HG02885 (cell line): ENCODE data around the gene PRPF31.

Source experiments
- ATAC-seq: cut with Tn5 transposase; IDR thresholded peaks from one replicate; pipeline ENCODE4 v1.9.1; 2021; ENCODE audit warnings: mild to moderate bottlenecking; ENCODE audit not compliant: unreplicated experiment, poor library complexity

The PRPF31 gene

DNA sequence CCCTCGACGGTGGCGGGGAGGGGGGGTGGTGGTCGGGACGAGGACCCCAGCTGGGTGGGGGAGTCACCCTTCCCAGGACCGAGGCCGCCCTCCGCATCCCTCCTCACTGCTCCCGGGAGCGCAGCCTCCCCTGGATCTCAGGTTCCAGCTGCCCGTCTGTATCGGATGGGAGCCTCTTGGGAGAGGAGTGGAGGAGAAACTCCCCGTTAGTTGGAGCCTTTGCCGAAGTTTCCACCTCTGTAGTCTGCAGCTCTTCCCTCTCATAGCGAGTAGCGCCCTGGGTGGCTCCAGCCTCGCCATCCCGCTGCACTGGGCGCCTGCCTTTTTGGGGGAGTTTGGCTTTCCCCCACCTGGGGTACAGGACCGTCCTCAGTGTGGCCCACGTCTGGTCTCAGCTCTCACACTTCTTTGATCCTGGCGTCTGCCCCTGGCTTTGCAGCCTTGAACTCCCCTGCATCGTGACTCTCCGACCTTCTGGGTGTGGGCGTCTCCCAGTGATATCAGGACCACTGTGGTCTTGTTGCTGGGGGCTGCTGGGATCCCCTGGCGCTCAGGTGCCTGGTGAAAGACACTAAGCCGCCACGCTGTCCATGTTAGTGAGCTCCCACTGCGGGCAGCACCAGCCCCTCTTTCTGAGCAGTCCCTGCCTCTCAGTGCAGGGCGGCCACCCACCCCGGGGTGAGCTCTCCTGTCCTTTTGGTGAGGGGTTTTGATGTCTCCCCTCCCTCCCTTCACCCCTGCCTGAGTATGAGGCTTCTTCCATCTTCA lies 23.1 kb downstream of the PRPF31 start:
- ATAC-seq: no peak

- ATAC-seq: no peak
These were observed 25.8 kb downstream of the PRPF31 start for GRCh38 chr19:54141356-54141755.

- ATAC-seq: no peak
These were observed 26.7 kb downstream of the PRPF31 start for GRCh38 chr19:54142166-54142780.

- no peak for ATAC-seq
These were observed 30.1 kb downstream of the PRPF31 start for GRCh38 chr19:54145541-54146158.

- no peak for ATAC-seq
These were observed 32.1 kb downstream of the PRPF31 start for GRCh38 chr19:54147676-54148075.

DNA sequence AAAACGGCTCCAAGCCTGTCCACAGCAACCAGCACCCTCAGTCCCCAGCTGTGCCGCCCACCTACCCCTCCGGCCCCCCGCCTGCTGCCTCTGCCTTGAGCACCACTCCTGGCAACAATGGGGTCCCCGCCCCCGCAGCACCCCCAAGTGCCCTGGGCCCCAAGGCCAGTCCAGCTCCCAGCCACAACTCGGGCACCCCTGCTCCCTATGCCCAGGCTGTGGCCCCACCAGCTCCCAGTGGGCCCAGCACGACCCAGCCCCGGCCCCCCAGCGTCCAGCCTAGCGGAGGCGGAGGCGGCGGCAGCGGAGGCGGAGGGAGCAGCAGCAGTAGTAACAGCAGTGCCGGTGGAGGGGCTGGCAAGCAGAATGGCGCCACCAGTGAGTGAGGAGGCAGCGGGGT lies 32.6 kb downstream of the PRPF31 start:
- no peak for ATAC-seq

GRCh38 chr19:54149021-54149812 lies 33.7 kb downstream of the PRPF31 start:
- no peak for ATAC-seq

GRCh38 chr19:54151362-54152035 lies 35.9 kb downstream of the PRPF31 start:
- ATAC-seq: no peak

- ATAC-seq: no peak
These were observed 36.7 kb downstream of the PRPF31 start for GRCh38 chr19:54152267-54152666.

- no peak for ATAC-seq
These were observed 37.4 kb downstream of the PRPF31 start for GRCh38 chr19:54152878-54153524.

DNA sequence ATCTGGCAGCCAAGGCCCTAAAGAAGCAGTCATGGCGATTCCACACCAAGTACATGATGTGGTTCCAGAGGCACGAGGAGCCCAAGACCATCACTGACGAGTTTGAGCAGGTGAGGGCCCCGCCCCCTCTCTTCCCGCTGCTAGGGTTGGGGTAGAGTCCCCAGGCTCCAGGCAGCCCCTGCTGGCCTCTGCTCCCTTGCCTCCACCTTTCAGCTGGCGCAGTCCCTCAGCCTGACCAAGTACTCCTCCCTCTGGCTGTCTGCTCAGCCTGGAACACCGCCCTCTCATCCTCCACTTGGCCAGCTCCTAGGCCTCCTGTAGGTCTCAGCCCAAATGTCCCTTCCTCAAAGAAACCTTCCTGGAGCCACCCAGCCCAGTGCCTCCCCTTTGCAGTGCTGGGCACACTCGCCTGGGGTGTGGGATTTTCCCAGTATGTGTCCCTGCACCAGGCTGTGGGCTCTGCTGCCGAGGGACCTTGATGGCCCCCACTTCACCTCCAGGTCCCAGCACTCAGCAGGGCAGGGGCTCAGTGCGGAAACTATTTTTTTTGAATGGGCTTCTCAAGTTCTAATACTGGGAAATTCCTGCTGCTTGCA lies 38.3 kb downstream of the PRPF31 start:
- no peak for ATAC-seq

DNA sequence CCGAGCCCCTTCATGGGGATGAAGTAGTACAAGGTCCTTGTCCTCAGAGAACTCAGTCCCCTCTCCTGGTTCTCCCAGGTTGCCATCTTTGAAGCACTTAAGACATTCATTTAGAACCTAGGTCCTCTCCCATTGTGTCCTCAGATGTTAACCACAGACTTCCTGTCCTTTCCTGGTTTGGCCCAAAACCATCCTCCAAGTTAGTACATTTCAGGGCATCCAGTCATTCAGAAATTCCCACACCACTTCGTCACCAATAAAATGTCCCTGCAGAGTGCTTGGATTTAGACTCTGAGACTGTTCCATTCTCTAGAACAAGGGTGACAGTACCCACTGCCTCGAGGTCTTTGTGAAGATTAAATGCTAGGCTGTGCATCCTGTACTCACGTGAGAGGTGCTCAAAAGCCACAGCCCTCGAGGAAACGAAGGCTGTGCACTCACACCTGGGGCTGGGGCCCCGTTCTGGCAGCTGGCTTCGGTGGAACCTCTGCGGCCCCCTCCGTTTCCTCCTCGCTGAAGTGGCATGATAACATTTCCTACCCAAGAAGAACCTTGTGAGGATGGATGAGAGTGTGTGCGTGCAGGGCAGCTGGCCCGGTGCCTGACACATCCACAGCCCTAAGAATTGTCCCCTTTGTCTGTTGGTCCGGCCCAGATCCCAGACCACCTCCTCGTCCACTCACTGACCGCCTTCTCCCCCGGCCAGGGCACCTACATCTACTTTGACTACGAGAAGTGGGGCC lies 39.2 kb downstream of the PRPF31 start:
- ATAC-seq: no peak

- ATAC-seq: no peak
These were observed 40.1 kb downstream of the PRPF31 start for GRCh38 chr19:54155694-54156093.

GRCh38 chr19:54156490-54156889 lies 40.9 kb downstream of the PRPF31 start:
- no peak for ATAC-seq

DNA sequence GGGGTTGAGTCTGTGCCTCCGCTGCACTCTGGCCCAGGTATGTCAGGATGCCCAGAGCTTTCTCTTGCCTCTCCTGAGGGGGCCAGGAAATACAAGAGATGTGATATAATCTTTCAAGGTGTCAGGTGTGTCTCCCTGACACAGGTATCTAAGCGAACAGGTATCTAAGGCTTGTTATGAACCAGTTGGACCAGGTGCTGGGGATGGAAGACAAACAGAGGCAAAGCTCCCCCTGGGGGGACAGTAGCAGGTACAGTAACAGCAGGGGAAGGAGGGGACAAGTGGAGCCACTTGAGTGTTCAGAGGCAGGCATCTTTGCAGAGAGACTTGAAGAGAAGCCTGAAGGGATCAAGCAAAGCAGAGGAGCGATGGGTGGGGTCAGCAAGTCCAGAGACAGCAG lies 41.4 kb downstream of the PRPF31 start:
- ATAC-seq: no peak

DNA sequence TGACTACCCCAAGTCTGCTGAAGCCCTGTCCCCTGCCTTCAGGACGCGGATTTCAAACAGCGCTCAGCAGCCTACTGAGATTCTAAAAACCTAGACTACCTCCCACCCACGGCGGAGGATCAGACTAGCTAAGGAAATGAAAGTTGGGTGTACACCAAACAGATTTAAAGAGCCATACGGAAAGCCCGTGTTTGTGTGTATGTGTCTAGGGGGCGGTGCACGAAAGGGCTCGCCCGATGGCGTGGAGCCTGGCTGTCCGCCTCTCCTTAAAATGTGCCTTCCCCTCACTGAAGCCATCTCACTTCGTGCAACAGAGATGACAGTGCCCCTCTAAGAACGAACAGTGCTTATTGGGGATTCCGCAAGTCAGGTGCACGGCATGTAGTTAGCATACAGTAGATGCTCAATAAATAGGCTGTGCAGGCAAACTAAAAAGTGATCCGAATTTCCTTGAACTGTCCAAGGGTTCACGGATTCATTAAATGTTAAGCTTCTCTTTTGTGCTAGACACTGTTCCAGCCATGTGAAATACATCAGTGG lies 43.3 kb downstream of the PRPF31 start:
- no peak for ATAC-seq

- peak; percentile 92 for ATAC-seq
These were observed 44.0 kb downstream of the PRPF31 start, which contains the start of gene LENG1 for GRCh38 chr19:54159352-54160181. LENG1 (minus strand) TSS chr19:54159721; CDS start chr19:54159695, 26 bp downstream.
